ENCODE data around the gene KCNK16.

GRCh38 chr6:39304951-39305350, 17.6 kb downstream of the KCNK16 start:
- no peak for TF ChIP-seq CTCF (IDR thresholded peaks at IDR 0.05; ENCODE audit: insufficient read depth, low read depth, low read length)
- TF ChIP-seq EZH2 (IDR thresholded peaks at IDR 0.05; ENCODE audit: insufficient read depth, low read length) = no peak

Measured in astrocyte (in vitro differentiated cells and primary cell).